HG03575 (cell line): ENCODE results near the gene ACAN.
"Not testable (repeated sequence)": the region's sequence is repeated elsewhere in the genome, so short reads cannot be mapped to it uniquely, and the experiment has no call there.

Experiments
- ATAC-seq: cut with Tn5 transposase; IDR thresholded peaks from one replicate; pipeline ENCODE4 v1.9.1; 2021; ENCODE audit not compliant: unreplicated experiment, insufficient number of reproducible peaks, low FRiP score; ENCODE audit errors: extremely low read depth

ACAN gene

GRCh38 chr15:88909956-88910831 lies 107.0 kb downstream of the ACAN start:
- ATAC-seq: no peak

DNA sequence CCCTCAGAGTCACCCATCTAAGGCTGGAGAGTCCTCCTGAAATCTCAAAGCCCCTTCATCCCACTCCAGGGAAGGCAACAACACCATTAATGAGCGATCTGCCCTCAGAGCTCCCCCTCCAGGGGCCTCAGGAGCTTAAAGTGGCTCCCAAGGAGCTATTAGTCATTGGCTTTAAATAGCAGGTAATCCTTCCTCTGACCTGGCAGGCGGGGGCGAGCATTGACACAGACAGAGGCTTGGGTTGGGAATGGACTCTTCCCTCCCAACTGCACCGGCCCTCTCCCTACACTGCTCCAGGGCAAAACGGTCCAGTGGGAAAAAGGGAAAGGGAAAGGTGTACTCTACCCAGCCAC lies 108.5 kb downstream of the ACAN start:
- no peak for ATAC-seq

DNA sequence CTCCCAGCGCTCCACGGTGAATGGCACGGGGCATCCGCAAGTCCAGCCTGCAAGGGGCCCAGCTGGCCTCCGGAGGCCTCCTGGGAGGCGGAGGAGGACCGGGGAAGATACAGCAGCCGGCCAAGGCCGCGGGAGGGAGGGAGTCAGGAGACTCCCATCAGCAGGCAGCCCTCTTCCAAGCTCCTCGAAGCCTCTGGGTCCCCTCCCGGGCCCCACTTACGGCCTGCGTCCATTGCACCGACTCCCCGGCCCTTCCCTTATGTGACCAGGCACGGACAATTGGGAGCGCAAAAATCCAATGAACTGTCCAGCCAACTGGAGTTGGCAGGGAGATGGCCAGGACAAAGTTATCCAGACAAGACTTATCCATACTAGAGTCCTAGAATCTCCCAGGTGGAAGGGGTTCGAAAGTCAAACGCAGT lies 109.3 kb downstream of the ACAN start:
- ATAC-seq: no peak

DNA sequence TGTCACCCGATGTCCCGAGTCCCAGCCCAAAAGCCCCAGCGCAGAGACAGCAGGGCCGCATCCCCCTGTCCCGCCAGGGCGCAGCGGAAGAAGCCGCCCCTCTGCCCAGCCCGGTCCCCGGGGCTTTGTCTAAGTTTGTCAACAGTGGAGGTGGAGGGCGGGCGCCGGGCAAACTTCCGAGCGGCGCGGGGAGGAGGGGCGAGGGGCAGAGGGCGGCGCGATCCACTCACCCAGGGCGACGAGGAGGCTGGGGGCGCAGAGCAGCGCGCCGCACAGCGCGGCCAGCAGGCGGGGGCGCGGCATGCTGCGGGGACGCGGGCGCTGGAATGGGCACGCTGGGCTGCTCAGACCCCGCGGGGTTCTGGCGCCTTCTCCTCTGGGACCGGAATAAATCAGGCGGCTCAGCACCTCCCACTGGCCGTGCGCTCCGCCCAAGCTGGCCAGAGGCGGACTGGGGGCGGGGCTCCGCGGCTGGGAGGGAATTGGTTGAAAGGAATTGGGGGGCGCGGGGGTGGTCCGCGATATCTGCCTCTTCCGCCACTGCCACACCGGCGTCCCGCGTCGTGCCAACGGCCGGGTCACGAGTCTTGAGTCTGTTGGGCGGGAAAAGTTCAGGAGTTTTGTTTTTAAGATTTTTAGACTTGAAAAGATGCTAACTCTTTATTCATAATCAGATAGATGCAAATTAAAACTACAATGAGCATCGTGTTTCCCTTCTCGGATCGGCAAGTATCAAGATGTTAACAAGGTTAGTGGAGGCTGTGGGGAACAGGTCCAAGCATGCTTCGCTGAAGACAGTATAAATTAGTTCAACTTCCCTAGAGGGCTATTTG lies 110.0 kb downstream of the ACAN start, which contains the start of gene MFGE8:
TSS of gene MFGE8 (minus strand) at position 363 of the 833 bp plus-strand sequence. CDS start at position 303, 60 bp downstream.
- ATAC-seq: no peak

- no peak for ATAC-seq
Observed at GRCh38 chr15:88913850-88914169, 110.6 kb downstream of the ACAN start.

DNA sequence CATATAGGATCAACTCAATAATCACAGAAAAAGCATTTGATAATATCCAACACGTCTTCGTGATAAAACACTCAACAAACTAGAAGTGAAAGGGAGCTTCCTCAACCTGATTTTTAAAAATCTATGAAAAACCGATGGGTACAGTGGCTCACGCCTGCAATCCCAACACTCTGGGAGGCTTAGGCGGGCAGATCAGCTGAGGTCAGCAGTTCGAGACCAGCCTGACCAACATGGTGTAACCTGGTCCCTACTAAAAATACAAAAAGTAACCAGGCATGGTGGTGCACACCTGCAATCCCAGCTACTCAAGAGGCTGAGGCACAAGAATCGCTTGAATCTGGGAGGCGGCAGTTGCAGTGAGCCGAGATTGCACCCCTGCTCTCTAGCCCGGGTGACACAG lies 112.1 kb downstream of the ACAN start:
- no peak for ATAC-seq

DNA sequence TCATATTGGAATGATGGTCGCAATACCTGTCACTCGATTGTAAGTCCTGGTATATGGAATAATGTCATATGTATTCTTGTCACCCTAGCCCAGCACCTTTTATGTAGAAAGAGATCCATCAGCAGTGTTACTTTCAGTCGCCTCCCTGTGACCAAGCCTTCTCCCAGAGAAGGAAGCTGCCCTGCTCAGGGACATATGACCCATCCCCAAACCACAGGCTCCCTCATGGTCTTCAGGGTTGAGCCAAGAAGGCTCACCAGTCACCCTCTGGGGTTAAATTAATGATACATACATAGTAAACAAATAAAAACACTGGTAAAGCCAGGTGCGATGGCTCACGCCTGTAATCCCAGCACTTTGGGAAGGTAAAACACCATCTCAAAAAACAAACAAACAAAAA lies 114.5 kb downstream of the ACAN start:
- ATAC-seq: no peak

DNA sequence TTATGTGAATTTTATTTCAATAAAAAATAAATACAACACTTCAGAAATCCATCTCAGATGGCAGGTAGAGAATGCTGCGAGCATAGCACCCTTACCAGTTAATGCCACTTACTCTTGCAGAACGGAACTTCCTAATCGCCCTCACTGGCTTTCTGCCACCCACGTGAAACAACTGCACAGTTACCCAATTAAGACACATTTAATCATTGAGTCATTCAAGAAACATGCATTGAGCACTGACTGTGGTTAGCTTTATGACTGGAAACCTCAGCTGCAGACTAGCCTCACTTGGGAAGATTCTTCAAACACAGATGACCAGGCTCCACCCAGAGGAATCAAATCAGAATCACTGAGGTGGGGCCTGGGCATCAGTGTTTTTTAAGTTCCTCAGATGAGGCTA lies 115.5 kb downstream of the ACAN start:
- ATAC-seq: no peak

DNA sequence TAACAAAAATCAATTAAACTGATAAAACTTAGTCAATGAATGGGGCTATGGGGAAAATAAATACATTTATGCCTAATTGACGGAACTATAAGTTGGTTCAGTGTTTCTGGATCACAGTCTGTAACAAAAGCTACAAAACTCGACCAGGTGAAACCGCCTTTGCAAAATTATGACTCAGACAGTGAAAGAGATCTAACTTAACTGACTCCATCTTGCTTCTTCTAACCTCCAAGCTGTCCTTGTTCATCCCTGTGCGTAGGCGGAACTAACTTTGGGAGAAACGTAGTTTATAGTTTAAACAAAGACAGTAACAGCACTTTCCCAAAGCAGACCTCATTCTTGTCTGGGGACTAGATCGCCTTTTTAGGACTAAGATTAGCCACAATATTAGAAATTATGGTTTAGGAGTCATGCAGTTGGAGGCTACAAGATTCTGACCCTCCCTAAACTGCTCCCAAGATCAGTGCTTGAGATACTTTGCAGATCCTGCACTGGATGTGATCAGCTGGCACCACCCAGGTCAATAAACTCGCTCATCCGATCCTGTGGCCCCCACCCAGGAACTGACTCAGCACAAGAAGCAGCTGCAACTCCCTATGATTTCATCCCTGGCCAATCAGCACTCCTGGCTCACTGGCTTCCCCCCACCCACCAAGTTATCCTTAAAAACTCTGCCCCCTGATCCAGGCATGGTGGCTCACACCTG lies 117.1 kb downstream of the ACAN start:
- ATAC-seq: no peak

GRCh38 chr15:88920892-88921435 lies 117.7 kb downstream of the ACAN start:
- not testable (repeated sequence) for ATAC-seq
